ENCODE results near the gene CCSER1. TPM values are rescaled to one million over a fixed set of nuclear protein-coding genes. Genes with fewer than 3 reads are reported as not detected.

The CCSER1 gene
- total RNA-seq, 1 experiment from 2014 or later: 0.05 TPM

DNA sequence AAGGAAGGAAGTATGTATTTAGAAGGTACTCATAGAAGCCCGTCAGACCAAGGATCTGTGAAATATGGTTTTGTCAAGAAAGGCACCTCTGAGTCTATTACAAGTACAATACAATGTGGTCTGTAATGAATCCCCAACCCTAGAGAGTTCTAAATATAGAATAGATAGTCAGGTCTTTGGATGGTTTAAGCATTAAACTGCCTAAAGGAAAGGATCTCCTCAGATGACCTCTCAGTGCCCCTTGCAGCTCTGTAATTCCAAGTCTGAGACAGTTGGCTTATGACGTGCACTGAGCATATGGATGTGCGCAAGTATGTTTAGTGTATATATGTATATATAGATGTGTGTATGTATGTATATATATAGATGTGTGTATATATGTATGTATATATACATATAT is 62.0 kb downstream of the CCSER1 start:
- no peaks in the 10 kb centered on the region for H3K9me3 ChIP-seq (ENCODE audit: control insufficient read depth, insufficient read depth, low read depth, low read length)
- no peaks in the 10 kb centered on the region for H3K36me3 ChIP-seq (ENCODE audit: control insufficient read depth, insufficient read depth, low read length)
- H3K4me1 ChIP-seq (ENCODE audit: control insufficient read depth, insufficient read depth, low read length): no peaks in the 10 kb centered on the region
- H3K4me3 ChIP-seq (ENCODE audit: low read depth in 2 of 2, low read length in 2 of 2): no peak overlapping the region
- POLR2A ChIA-PET: no interaction called here
- CTCF ChIA-PET: no interaction called here
- TF ChIP-seq, protein P1, sequence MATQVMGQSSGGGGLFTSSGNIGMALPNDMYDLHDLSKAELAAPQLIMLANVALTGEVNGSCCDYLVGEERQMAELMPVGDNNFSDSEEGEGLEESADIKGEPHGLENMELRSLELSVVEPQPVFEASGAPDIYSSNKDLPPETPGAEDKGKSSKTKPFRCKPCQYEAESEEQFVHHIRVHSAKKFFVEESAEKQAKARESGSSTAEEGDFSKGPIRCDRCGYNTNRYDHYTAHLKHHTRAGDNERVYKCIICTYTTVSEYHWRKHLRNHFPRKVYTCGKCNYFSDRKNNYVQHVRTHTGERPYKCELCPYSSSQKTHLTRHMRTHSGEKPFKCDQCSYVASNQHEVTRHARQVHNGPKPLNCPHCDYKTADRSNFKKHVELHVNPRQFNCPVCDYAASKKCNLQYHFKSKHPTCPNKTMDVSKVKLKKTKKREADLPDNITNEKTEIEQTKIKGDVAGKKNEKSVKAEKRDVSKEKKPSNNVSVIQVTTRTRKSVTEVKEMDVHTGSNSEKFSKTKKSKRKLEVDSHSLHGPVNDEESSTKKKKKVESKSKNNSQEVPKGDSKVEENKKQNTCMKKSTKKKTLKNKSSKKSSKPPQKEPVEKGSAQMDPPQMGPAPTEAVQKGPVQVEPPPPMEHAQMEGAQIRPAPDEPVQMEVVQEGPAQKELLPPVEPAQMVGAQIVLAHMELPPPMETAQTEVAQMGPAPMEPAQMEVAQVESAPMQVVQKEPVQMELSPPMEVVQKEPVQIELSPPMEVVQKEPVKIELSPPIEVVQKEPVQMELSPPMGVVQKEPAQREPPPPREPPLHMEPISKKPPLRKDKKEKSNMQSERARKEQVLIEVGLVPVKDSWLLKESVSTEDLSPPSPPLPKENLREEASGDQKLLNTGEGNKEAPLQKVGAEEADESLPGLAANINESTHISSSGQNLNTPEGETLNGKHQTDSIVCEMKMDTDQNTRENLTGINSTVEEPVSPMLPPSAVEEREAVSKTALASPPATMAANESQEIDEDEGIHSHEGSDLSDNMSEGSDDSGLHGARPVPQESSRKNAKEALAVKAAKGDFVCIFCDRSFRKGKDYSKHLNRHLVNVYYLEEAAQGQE (IDR thresholded peaks at IDR 0.05; ENCODE audit: insufficient read depth in 1 of 2, low read depth in 2 of 2, low read length in 1 of 2): no peak
- TF ChIP-seq TCF7L2 (IDR thresholded peaks at IDR 0.05; ENCODE audit: low read depth, low read length): no peak
- TF ChIP-seq, protein P2, sequence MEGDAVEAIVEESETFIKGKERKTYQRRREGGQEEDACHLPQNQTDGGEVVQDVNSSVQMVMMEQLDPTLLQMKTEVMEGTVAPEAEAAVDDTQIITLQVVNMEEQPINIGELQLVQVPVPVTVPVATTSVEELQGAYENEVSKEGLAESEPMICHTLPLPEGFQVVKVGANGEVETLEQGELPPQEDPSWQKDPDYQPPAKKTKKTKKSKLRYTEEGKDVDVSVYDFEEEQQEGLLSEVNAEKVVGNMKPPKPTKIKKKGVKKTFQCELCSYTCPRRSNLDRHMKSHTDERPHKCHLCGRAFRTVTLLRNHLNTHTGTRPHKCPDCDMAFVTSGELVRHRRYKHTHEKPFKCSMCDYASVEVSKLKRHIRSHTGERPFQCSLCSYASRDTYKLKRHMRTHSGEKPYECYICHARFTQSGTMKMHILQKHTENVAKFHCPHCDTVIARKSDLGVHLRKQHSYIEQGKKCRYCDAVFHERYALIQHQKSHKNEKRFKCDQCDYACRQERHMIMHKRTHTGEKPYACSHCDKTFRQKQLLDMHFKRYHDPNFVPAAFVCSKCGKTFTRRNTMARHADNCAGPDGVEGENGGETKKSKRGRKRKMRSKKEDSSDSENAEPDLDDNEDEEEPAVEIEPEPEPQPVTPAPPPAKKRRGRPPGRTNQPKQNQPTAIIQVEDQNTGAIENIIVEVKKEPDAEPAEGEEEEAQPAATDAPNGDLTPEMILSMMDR (IDR thresholded peaks at IDR 0.05): no peak
- TF ChIP-seq SIN3A (IDR thresholded peaks at IDR 0.05; ENCODE audit: borderline replicate concordance, insufficient read depth, low read depth, low read length): no peak
- TF ChIP-seq POLR2AphosphoS5 (IDR thresholded peaks at IDR 0.05; ENCODE audit: low read depth, low read length): no peak
- H3K27me3 ChIP-seq (ENCODE audit: control insufficient read depth, insufficient read depth, low read length): no peaks in the 10 kb centered on the region
- no peak overlapping the region for H3K27ac ChIP-seq (ENCODE audit: low read length)
- intact Hi-C loops (cut with micrococcal nuclease; ENCODE audit: unreplicated experiment) (no loop called here), in situ Hi-C loops (cut with HindIII; ENCODE audit: low pct_unique_long_range_greater_than_20kb, low sequenced_read_pairs) (no loop called here)
- DNase-seq (ENCODE audit: low read depth, low spot score): no peak
- no TSS peak for BruUV-seq (replicated peaks)
- no peak for ATAC-seq

DNA sequence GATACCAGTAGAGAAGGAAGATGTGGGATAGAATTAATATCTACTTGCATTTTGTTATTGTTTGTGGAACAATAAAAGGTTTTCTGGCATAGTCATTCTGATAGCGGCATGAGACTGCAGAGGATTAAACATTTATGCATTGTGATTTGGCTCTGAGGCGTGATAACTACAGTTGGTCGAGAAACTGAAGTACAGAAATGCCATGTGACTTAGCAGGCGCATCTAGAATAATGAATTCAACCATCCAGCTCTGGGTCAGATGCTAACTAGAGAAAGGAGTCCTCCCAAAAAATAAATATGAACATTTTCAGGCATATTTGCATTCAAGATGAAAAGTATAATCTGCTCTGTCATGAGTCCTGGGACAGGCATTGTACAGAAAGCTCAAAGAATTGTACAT is 62.8 kb downstream of the CCSER1 start:
- H3K9me3 ChIP-seq (ENCODE audit: control insufficient read depth, insufficient read depth, low read depth, low read length): no peaks in the 10 kb centered on the region
- TF ChIP-seq SIN3A (IDR thresholded peaks at IDR 0.05; ENCODE audit: borderline replicate concordance, insufficient read depth, low read depth, low read length): no peak
- TF ChIP-seq, protein P2 (IDR thresholded peaks at IDR 0.05): no peak
- no peaks in the 10 kb centered on the region for H3K36me3 ChIP-seq (ENCODE audit: control insufficient read depth, insufficient read depth, low read length)
- intact Hi-C loops (cut with micrococcal nuclease; ENCODE audit: unreplicated experiment) (no loop called here), in situ Hi-C loops (cut with HindIII; ENCODE audit: low pct_unique_long_range_greater_than_20kb, low sequenced_read_pairs) (no loop called here)
- BruUV-seq (replicated peaks): no TSS peak
- ChIA-PET POLR2A (no interaction called here), CTCF (no interaction called here)
- no peak overlapping the region for H3K27ac ChIP-seq (ENCODE audit: low read length)
- H3K4me1 ChIP-seq (ENCODE audit: control insufficient read depth, insufficient read depth, low read length): no peaks in the 10 kb centered on the region
- DNase-seq (ENCODE audit: low read depth, low spot score): no peak
- no peak for ATAC-seq
- H3K4me3 ChIP-seq (ENCODE audit: low read depth in 2 of 2, low read length in 2 of 2): no peak overlapping the region
- no peaks in the 10 kb centered on the region for H3K27me3 ChIP-seq (ENCODE audit: control insufficient read depth, insufficient read depth, low read length)

DNA sequence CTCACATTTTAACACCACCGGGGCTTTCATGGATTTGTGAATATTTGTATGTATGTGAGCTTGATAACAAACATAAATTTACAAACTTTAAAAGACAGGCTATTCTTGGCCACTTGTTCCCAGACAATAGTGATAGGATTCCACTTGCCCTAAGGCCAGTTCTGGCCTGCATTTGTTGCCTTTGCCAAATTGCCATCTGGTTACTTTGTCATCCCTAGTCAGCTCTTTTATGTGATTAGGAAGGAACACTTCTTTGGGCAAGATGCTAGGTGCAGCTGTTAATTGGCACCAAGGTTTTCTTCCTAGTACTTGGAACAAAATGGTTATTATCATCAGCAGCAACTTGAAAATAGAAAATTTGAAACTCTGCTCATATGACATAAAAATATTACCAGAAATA is 63.3 kb downstream of the CCSER1 start:
- ChIA-PET CTCF (no interaction called here), POLR2A (no interaction called here)
- no peaks in the 10 kb centered on the region for H3K9me3 ChIP-seq (ENCODE audit: control insufficient read depth, insufficient read depth, low read depth, low read length)
- no peak for DNase-seq (ENCODE audit: low read depth, low spot score)
- in situ Hi-C loops (cut with HindIII; ENCODE audit: low pct_unique_long_range_greater_than_20kb, low sequenced_read_pairs) (no loop called here), intact Hi-C loops (cut with micrococcal nuclease; ENCODE audit: unreplicated experiment) (no loop called here)
- H3K36me3 ChIP-seq (ENCODE audit: control insufficient read depth, insufficient read depth, low read length): no peaks in the 10 kb centered on the region
- no peaks in the 10 kb centered on the region for H3K27me3 ChIP-seq (ENCODE audit: control insufficient read depth, insufficient read depth, low read length)
- ATAC-seq: no peak
- BruUV-seq (replicated peaks): no TSS peak
- TF ChIP-seq TCF7L2 (IDR thresholded peaks at IDR 0.05; ENCODE audit: low read depth, low read length): no peak
- TF ChIP-seq, protein P1 (IDR thresholded peaks at IDR 0.05; ENCODE audit: insufficient read depth in 1 of 2, low read depth in 2 of 2, low read length in 1 of 2): no peak
- TF ChIP-seq POLR2AphosphoS5 (IDR thresholded peaks at IDR 0.05; ENCODE audit: low read depth, low read length): no peak
- TF ChIP-seq, protein P2 (IDR thresholded peaks at IDR 0.05): no peak
- no peak for TF ChIP-seq SIN3A (IDR thresholded peaks at IDR 0.05; ENCODE audit: borderline replicate concordance, insufficient read depth, low read depth, low read length)
- no peak overlapping the region for H3K27ac ChIP-seq (ENCODE audit: low read length)
- no peaks in the 10 kb centered on the region for H3K4me1 ChIP-seq (ENCODE audit: control insufficient read depth, insufficient read depth, low read length)
- H3K4me3 ChIP-seq (ENCODE audit: low read depth in 2 of 2, low read length in 2 of 2): no peak overlapping the region
